HG03175 (cell line): ENCODE data around the gene ERC2.

Source experiments
- ATAC-seq: cut with Tn5 transposase; IDR thresholded peaks from one replicate; pipeline ENCODE4 v1.9.1; 2021; ENCODE audit warnings: mild to moderate bottlenecking, moderate library complexity; ENCODE audit not compliant: unreplicated experiment

The ERC2 gene

DNA sequence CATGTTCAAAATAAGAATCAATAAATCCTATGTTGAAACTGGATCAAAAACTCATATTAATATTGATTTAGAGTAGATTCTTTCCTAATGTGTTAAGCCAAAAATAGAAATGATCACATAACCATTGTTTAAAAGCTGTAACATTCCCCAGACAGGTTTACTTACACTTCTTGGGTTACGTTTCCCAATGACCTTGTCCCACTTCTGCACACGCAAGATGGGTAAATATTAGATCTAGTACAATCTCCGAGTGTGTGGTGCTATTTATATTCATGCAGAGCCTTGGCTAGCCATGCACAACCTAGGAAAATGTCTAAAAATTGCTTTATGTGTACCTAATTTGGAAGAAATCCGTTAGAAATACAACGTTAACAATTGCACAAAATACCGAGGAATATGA, 39.6 kb downstream of the ERC2 start:
- no peak for ATAC-seq

- no peak for ATAC-seq
These were observed 43.4 kb downstream of the ERC2 start for GRCh38 chr3:56424885-56425284.

- ATAC-seq: no peak
These were observed 43.9 kb downstream of the ERC2 start for GRCh38 chr3:56424336-56424735.

DNA sequence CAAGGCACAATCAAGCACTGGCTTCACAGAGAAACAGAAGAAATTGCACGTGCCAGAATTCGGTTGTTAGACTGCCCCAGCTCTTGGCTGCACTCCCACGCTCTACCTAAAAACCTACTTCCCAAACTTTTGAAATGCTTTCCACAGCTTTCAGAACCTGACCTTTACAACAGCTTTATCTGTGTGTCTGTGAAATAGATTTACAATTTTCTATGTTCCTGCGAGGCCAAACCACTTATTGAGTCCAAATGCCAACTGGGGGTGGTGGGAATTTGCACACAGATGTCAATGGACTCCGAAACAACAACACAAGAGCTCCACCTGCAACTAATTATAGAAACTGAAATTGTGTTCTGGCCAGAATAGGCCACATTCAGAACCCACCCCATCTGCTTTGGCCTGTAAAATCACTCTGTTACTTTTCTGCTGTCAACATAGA, 44.6 kb downstream of the ERC2 start:
- no peak for ATAC-seq

DNA sequence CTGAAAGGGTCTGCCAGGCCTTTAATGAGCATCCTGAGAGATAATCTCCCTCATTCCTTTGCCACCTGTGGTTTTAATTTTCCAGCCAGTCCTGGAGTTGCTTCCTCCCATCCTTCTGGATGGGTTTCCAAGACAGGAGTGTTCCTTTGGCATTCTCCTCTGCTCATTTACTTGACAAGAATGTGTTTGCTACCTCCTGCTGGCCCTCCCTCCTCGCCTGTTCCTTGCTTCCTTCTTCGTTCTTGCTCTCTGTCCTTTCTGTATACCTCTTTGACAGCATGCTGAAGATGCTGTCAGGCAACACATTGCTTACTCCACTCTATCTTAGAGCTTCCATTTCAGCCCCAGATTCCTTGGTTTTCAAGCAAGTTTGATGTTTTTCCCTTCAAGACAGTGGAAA, 46.0 kb downstream of the ERC2 start:
- ATAC-seq: no peak

DNA sequence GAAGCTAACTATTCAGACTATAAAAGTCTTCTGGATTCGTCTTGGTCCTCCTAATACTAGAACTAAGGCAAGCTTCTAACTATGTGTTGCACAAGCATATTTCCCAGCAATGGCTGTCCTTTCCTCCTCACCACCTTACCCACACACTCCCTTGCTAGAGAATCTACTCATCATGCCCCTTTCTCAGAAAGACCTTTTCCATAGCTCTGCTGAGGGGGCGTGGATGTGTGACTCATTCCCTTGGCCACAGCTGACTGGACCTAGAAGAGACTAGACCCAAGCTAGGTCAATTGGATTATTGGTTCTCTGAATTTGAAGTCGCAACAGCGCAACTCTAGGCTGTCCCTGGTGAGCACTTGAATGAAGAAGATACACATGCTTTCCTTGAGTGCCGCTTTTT, 47.1 kb downstream of the ERC2 start:
- no peak for ATAC-seq

- ATAC-seq: no peak
These were observed 52.6 kb downstream of the ERC2 start for GRCh38 chr3:56415652-56416051.

GRCh38 chr3:56413911-56414310, 54.4 kb downstream of the ERC2 start:
- ATAC-seq: no peak

DNA sequence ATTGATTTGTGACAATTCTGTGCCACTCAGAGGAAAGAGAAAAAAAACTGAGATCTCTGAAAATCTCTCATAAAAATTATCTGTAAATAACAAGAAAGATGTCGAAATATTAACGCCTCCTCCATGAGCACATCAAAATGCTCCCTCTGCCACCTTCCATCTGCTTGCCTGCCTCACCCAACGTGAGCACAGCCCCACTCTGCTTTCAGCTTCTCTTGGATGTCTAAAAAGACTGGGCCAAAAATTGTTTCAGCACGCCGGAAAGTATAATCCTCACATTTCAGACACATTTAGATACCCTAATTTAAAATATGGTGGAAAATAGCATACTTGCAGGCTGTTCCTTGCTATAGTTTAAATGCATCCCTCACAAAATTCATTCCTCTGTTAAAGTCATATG, 57.1 kb downstream of the ERC2 start:
- ATAC-seq: no peak

DNA sequence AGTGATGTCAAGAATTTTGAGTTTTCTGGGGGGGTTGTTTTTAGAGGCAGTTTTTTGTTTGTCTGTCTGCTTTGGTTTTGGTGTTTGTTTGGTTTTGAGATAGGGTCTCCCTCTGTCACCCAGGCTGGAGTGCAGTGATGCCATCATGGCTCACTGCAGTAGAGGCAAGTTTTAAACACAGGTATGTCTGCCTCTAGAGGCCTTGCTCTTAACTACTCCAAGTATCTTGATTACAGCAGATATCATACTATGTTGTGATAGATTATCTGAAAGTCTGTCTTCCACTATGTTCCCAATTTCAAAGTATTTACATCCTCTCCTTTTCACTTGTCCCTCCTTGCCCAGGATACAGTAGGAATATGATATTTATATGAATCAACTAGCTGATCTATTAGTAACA, 57.7 kb downstream of the ERC2 start:
- ATAC-seq: no peak

- ATAC-seq: no peak
These were observed 58.5 kb downstream of the ERC2 start for GRCh38 chr3:56409790-56410189.

GRCh38 chr3:56408761-56409196, 59.5 kb downstream of the ERC2 start:
- no peak for ATAC-seq

DNA sequence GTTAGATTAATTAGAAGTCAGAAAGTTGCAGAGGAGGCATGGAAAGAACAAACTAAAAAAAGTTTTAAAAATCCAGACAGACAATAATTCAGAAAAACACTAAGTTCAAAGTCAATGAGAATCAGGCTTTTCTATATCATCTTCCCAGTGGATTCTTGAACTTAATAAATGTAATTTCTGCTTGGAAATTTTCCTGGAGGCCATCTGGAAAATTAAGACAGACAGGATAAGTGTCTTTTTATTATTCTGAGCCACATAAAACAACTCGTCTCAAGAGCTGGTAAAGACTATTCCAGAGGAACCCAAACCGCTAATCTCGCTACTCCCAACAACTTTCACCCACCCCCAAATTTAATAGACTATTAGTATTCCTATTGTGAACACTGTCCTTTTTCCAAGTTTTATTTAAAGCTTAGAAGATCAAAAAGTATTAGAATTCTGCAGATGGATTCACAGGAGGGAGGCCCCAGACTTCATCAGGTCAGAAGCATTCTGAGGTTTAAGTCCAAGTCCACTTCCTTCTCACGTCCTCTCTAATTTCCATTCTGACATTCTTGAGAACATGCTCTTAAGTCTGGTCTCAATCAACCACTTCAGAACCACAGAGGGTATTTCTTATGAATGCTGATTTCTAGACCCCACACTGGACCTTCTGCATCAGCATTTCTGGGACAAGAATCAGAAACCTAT, 61.3 kb downstream of the ERC2 start:
- ATAC-seq: no peak

DNA sequence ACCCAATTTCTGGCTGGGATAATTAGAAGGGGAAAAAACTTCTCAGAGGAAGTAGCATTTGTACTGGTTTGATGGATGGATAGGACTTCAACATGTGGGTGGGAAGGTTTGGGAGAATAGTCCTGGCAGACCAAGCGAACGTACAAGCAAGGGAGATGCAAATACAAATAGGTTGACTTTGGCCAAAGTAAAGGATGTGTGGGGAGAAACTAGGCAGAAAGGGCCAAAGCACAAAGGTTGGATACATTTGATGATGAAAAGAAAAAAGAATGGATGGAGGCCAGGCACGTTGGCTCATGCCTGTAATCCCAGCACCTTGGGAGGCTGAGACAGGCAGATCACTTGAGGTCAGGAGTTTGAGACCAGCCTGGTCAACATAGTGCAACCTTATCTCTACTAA, 63.4 kb downstream of the ERC2 start:
- no peak for ATAC-seq

GRCh38 chr3:56398659-56399058, 69.6 kb downstream of the ERC2 start:
- no peak for ATAC-seq

DNA sequence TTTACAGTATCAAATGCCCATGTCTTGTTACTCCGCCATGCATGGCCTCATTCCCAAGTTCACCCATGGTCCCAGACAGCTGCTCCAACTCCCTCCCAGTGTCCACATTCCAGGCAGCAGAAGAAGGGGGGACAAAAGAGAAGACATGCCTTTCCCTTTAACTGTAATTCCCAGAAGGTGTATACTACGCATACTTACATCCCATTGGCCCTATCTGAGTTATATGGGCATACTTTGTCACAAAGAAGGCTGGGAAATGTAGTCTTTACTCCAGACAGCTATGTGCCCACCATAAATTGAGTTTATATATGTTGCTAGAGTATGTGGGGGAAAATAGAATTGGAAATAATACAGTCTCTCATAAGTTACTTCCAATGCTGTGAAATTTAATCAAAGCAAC, 70.5 kb downstream of the ERC2 start:
- no peak for ATAC-seq

GRCh38 chr3:56389183-56389830, 79.0 kb downstream of the ERC2 start:
- no peak for ATAC-seq

GRCh38 chr3:56383092-56383491, 85.2 kb downstream of the ERC2 start:
- ATAC-seq: no peak

GRCh38 chr3:56379723-56380287, 88.5 kb downstream of the ERC2 start:
- no peak for ATAC-seq

DNA sequence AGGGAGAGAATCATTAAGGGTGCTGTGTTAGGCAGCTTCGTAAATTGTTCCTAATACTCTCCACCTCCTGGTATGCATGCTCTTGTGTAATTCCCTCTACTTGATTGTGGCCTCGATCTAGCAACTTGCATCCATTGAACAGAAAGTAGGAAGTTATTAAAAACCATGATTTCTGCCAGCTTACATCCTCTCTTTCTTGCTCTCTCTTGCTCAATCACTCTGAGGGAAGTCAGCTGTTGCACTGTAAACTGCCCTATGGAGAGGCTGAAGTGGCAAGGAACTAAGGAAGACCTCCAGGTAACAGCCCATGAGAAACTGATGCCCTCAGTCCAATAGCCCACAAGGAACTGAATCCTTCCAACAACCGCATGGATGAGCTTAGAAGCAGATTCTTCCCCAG, 92.6 kb downstream of the ERC2 start:
- ATAC-seq: no peak

DNA sequence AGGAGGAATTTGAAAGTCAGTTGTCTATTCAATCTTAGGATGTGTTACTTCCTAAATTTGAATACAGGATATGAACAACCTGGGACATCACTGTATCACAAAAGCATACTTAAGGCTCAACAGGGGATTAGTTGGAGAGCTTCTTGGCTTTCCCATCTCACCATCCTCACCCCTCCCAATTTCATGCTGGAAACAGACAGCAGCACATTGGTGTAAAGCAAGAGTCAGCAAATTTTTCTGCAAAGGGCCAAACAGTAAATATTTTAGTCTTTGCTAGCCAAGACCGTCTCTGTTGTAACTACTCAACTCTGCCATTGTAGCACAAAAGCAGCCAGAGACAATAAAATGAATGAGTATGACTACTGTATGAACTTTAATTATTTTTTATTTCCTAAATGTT, 94.9 kb downstream of the ERC2 start:
- ATAC-seq: no peak

- ATAC-seq: no peak
These were observed 97.1 kb downstream of the ERC2 start for GRCh38 chr3:56370991-56371775.
